Measurements from ENCODE around the gene FOXN3.
A peak's percentile ranks its signal among the peaks of the same experiment; 100 is the strongest.

Gene FOXN3

GRCh38 chr14:89190765-89191513 is 226.1 kb downstream of the FOXN3 start:
- no peak for DNase-seq (ENCODE audit: low spot score)

GRCh38 chr14:89188492-89188891 is 228.5 kb downstream of the FOXN3 start:
- DNase-seq (ENCODE audit: low spot score) = no peak

- no peak for DNase-seq (ENCODE audit: low spot score)
These were observed 229.5 kb downstream of the FOXN3 start for GRCh38 chr14:89187501-89187900.

GRCh38 chr14:89186856-89187376 is 230.1 kb downstream of the FOXN3 start:
- no peak for DNase-seq (ENCODE audit: low spot score)

GRCh38 chr14:89185919-89186855 is 230.8 kb downstream of the FOXN3 start:
- no peak for DNase-seq (ENCODE audit: low spot score)

- no peak for DNase-seq (ENCODE audit: low spot score)
These were observed 232.1 kb downstream of the FOXN3 start for GRCh38 chr14:89184952-89185351.

GRCh38 chr14:89182326-89182725 is 234.7 kb downstream of the FOXN3 start:
- DNase-seq (ENCODE audit: low spot score) = no peak

- DNase-seq (ENCODE audit: low spot score) = no peak
These were observed 236.5 kb downstream of the FOXN3 start for GRCh38 chr14:89180546-89180945.

GRCh38 chr14:89179891-89180404 is 237.1 kb downstream of the FOXN3 start:
- DNase-seq (ENCODE audit: low spot score) = no peak

GRCh38 chr14:89178800-89179535 is 238.1 kb downstream of the FOXN3 start:
- DNase-seq (ENCODE audit: low spot score) = no peak

- DNase-seq (ENCODE audit: low spot score) = no peak
These were observed 238.7 kb downstream of the FOXN3 start for GRCh38 chr14:89178376-89178775.

GRCh38 chr14:89175881-89176799 is 240.9 kb downstream of the FOXN3 start:
- DNase-seq (ENCODE audit: low spot score) = peak; percentile 53

- DNase-seq (ENCODE audit: low spot score) = no peak
These were observed 245.4 kb downstream of the FOXN3 start for GRCh38 chr14:89171628-89172027.

GRCh38 chr14:89171168-89171567 is 245.9 kb downstream of the FOXN3 start:
- no peak for DNase-seq (ENCODE audit: low spot score)

GRCh38 chr14:89167705-89168104 is 249.3 kb downstream of the FOXN3 start:
- DNase-seq (ENCODE audit: low spot score) = no peak

- no peak for DNase-seq (ENCODE audit: low spot score)
These were observed 250.4 kb downstream of the FOXN3 start for GRCh38 chr14:89166633-89167032.

GRCh38 chr14:89165189-89166181 is 251.5 kb downstream of the FOXN3 start:
- peak; percentile 86 for DNase-seq (ENCODE audit: low spot score)

GRCh38 chr14:89164168-89165073 is 252.6 kb downstream of the FOXN3 start:
- peak; percentile 85 for DNase-seq (ENCODE audit: low spot score)

All from hematopoietic multipotent progenitor cell treated with erythropoietin and hydrocortisone succinate and interleukin-3 and kit ligand, for 17 days (in vitro differentiated cells).